ENCODE results near the gene SUZ12.

DNA sequence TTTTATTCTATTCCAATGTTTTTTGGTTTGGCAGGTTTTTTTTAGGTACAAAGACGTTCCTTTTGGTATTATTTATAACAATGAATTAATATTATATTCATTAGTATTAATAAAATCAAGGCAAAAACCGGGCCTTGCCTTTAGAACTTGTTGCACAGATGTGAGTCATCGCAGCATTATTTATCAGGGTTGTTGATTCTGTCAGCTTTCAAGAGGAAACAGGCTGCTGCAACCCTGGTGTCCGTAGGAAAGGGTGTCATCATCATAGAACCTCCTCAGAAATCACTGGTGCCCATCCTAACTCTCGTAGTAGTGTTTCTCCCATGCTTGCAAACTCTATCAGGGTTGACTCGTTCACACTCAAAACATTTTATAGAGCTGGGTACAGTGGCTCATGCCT, 60.2 kb downstream of the SUZ12 start:
- TF ChIP-seq, protein P1, sequence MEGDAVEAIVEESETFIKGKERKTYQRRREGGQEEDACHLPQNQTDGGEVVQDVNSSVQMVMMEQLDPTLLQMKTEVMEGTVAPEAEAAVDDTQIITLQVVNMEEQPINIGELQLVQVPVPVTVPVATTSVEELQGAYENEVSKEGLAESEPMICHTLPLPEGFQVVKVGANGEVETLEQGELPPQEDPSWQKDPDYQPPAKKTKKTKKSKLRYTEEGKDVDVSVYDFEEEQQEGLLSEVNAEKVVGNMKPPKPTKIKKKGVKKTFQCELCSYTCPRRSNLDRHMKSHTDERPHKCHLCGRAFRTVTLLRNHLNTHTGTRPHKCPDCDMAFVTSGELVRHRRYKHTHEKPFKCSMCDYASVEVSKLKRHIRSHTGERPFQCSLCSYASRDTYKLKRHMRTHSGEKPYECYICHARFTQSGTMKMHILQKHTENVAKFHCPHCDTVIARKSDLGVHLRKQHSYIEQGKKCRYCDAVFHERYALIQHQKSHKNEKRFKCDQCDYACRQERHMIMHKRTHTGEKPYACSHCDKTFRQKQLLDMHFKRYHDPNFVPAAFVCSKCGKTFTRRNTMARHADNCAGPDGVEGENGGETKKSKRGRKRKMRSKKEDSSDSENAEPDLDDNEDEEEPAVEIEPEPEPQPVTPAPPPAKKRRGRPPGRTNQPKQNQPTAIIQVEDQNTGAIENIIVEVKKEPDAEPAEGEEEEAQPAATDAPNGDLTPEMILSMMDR (IDR thresholded peaks at IDR 0.05) = no peak
- no peak for TF ChIP-seq POLR2A (IDR thresholded peaks at IDR 0.05)
